Central memory CD8-positive, alpha-beta T cell (primary cell): ENCODE data around the gene CNKSR1.
A peak's percentile ranks its signal among the peaks of the same experiment; 100 is the strongest.

Source experiments
- ATAC-seq: fragments of 150-1000 bp; cut with Tn5 transposase; replicated peaks from 2 replicates; pipeline ENCODE4 v1.10.0; 2022; ENCODE audit warnings: mild to moderate bottlenecking, moderate FRiP score, moderate number of reproducible peaks; ENCODE audit not compliant: poor library complexity, severe bottlenecking; ENCODE audit errors: extremely low read depth
- DNase-seq, 2 donors: peaks; one replicate each; pipeline ENCODE4 v3.0.0; 2021; ENCODE audit warnings: low spot score in 2 of 2
- H3K27ac Mint-ChIP-seq: one replicate; pipeline ENCODE4 v1.8.0; 2022; ENCODE audit warnings: low read depth, mild to moderate bottlenecking, moderate library complexity, mixed read lengths
- H3K27me3 Mint-ChIP-seq: one replicate; pipeline ENCODE4 v1.8.0; 2022; ENCODE audit warnings: mixed read lengths
- H3K36me3 Mint-ChIP-seq: one replicate; pipeline ENCODE4 v1.8.0; 2022; ENCODE audit warnings: mild to moderate bottlenecking, moderate library complexity, mixed read lengths; ENCODE audit not compliant: insufficient read depth
- H3K4me1 Mint-ChIP-seq: one replicate; pipeline ENCODE4 v1.8.0; 2022; ENCODE audit warnings: mixed read lengths
- H3K4me3 Mint-ChIP-seq: one replicate; pipeline ENCODE4 v1.8.0; 2022; ENCODE audit warnings: mild to moderate bottlenecking, moderate library complexity, mixed read lengths
- H3K9me3 Mint-ChIP-seq: one replicate; pipeline ENCODE4 v1.8.0; 2022; ENCODE audit warnings: mixed read lengths

Gene CNKSR1

DNA sequence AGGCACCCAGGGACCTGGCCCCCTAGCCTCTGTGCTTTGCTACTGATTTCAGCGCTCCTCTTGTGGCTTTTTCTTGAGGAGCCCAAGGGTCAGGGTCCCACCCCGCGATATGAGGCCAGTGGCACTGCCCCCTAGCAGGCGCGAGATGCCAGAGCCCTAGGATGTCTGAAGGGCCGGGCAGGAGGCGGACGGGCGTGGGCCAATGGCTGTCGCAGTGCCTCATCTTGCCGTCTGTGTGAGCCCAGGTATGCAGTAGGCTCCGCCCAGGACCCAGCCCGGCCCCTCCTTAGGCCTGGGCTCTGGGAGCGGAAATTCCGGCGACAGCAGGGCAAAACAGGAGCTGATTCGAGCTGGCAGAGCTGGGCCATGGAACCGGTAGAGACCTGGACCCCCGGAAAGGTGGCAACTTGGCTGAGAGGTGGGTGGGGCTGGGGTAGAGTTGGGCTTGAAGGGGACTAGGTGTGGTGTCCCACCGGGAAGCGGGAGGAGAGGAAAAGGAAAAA is at the start of gene CNKSR1:
Gene CNKSR1 (plus strand): TSS at position 310 of the 503 bp plus-strand sequence. CDS start 57 bp downstream, at position 367.
- ATAC-seq (no peak), DNase-seq (no peak)
- no peaks in the 10 kb centered on the region for H3K4me1 Mint-ChIP-seq
- H3K9me3 Mint-ChIP-seq, result no peaks in the 10 kb centered on the region
- no peak within 1 kb of the TSS for H3K27ac Mint-ChIP-seq
- H3K27me3 Mint-ChIP-seq, result no peaks in the 10 kb centered on the region
- H3K36me3 Mint-ChIP-seq, result no peaks in the 10 kb centered on the region
- no peak within 1 kb of the TSS for H3K4me3 Mint-ChIP-seq

DNA sequence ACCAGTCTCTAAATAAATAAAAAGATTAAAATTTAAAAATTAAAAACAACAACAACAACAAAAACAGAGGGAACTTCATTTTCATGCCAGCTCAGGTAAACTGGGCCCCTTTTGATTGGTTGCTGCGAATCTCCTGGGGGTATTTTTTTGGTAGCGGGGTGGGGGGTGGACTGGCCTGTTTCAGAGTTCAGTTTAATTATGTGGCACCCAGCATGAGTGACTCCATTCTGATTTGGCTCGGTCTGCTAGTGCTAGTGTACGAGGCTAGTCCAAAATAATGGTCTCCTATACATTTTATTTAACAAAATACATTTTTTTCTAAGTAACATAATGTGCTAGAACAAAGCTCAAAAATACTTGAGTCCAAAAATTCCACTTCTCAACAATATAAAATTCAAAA is 47.5 kb upstream of the CNKSR1 start:
- ATAC-seq, result no peak
- Mint-ChIP-seq H3K27me3 (peaks cover 20% of the 10 kb centered on the region), H3K27ac (no peak overlapping the region), H3K4me1 (peaks cover 16% of the 10 kb centered on the region), H3K36me3 (peaks cover 6% of the 10 kb centered on the region), H3K4me3 (no peak overlapping the region), H3K9me3 (no peaks in the 10 kb centered on the region)
- DNase-seq, result no peak

DNA sequence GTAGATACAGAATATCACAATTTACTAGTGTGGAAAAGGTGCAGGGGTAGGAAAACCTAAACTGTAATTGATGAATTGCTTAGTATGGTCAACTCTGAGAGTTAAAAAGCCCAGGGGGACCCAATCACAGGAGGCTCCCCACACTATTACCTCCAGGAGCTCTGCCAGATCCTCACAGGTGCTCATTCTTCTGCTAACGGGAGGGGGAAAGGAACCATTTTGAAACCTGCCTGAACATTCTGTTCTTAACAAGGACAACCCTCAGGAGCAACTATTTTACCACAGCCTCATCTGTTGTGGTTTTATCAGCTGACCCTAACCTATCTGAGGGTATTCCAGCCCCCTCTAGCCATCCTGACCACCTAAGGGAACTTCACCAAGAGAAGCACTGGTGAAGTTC is 46.6 kb upstream of the CNKSR1 start:
- DNase-seq (no peak), ATAC-seq (no peak)
- Mint-ChIP-seq H3K9me3 (no peaks in the 10 kb centered on the region), H3K36me3 (peaks cover 6% of the 10 kb centered on the region), H3K27ac (no peak overlapping the region), H3K4me1 (peaks cover 16% of the 10 kb centered on the region), H3K27me3 (peaks cover 20% of the 10 kb centered on the region), H3K4me3 (no peak overlapping the region)

GRCh38 chr1:26132128-26132833 is 45.0 kb upstream of the CNKSR1 start:
- no peaks in the 10 kb centered on the region for H3K9me3 Mint-ChIP-seq
- H3K27ac Mint-ChIP-seq, result no peak overlapping the region
- H3K27me3 Mint-ChIP-seq, result peaks cover 20% of the 10 kb centered on the region
- DNase-seq (no peak), ATAC-seq (no peak)
- H3K36me3 Mint-ChIP-seq, result peaks cover 2% of the 10 kb centered on the region
- no peak overlapping the region for H3K4me3 Mint-ChIP-seq
- H3K4me1 Mint-ChIP-seq, result peaks cover 8% of the 10 kb centered on the region

- H3K27ac Mint-ChIP-seq, result no peak overlapping the region
Measured at GRCh38 chr1:26132834-26133167, 44.5 kb upstream of the CNKSR1 start.

DNA sequence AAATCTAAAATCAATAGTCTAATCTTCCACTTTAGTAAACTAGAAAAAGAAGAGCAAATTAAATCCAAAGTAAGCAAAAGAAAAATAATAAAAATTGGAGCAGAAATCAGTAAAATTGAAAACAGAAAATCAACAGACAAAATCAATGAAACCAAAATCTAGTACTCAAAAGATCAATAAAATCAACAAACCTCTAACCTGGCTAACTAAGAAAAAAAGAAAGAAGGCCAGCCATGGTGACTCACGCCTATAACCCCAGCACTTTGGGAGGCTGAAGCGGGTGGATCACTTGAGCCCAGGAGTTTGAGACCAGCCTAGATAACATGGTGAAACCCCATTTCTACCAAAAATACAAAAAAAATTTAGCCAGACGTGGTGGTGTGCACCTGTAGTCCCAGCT is 42.8 kb upstream of the CNKSR1 start:
- DNase-seq, result no peak
- no peak for ATAC-seq
- no peaks in the 10 kb centered on the region for H3K9me3 Mint-ChIP-seq
- peaks cover 6% of the 10 kb centered on the region for H3K4me1 Mint-ChIP-seq
- H3K27me3 Mint-ChIP-seq, result peaks cover 11% of the 10 kb centered on the region
- no peak overlapping the region for H3K27ac Mint-ChIP-seq
- H3K36me3 Mint-ChIP-seq, result no peaks in the 10 kb centered on the region
- H3K4me3 Mint-ChIP-seq, result no peak overlapping the region

More at GRCh38 chr1:26132834-26133167, 44.5 kb upstream of the CNKSR1 start:
- peaks cover 2% of the 10 kb centered on the region for H3K36me3 Mint-ChIP-seq
- no peak overlapping the region for H3K4me3 Mint-ChIP-seq
- H3K9me3 Mint-ChIP-seq, result no peaks in the 10 kb centered on the region
- H3K4me1 Mint-ChIP-seq, result peaks cover 3% of the 10 kb centered on the region
- H3K27me3 Mint-ChIP-seq, result peaks cover 15% of the 10 kb centered on the region
- ATAC-seq (no peak), DNase-seq (no peak)

GRCh38 chr1:26138974-26139558 is 38.2 kb upstream of the CNKSR1 start:
- Mint-ChIP-seq H3K4me3 (no peak overlapping the region), H3K27ac (no peak overlapping the region), H3K36me3 (peaks cover 1% of the 10 kb centered on the region), H3K4me1 (peaks cover 6% of the 10 kb centered on the region), H3K27me3 (peaks cover 7% of the 10 kb centered on the region), H3K9me3 (no peaks in the 10 kb centered on the region)
- DNase-seq, result no peak
- ATAC-seq, result no peak

GRCh38 chr1:26142159-26142558 is 35.1 kb upstream of the CNKSR1 start:
- no peak overlapping the region for H3K27ac Mint-ChIP-seq
- DNase-seq, result no peak

GRCh38 chr1:26145041-26145959 is 32.0 kb upstream of the CNKSR1 start:
- H3K9me3 Mint-ChIP-seq, result no peaks in the 10 kb centered on the region

More at GRCh38 chr1:26142159-26142558, 35.1 kb upstream of the CNKSR1 start:
- H3K9me3 Mint-ChIP-seq, result no peaks in the 10 kb centered on the region
- ATAC-seq, result no peak
- H3K4me1 Mint-ChIP-seq, result peaks cover 11% of the 10 kb centered on the region
- H3K36me3 Mint-ChIP-seq, result peaks cover 1% of the 10 kb centered on the region
- H3K27me3 Mint-ChIP-seq, result peaks cover 23% of the 10 kb centered on the region
- no peak overlapping the region for H3K4me3 Mint-ChIP-seq

GRCh38 chr1:26145960-26146294 is 31.4 kb upstream of the CNKSR1 start:
- ATAC-seq, result no peak
- Mint-ChIP-seq H3K4me1 (peaks cover 5% of the 10 kb centered on the region), H3K9me3 (no peaks in the 10 kb centered on the region), H3K36me3 (peaks cover 1% of the 10 kb centered on the region), H3K27ac (no peak overlapping the region), H3K27me3 (peaks cover 49% of the 10 kb centered on the region), H3K4me3 (no peak overlapping the region)
- no peak for DNase-seq

More at GRCh38 chr1:26145041-26145959, 32.0 kb upstream of the CNKSR1 start:
- Mint-ChIP-seq H3K36me3 (peaks cover 1% of the 10 kb centered on the region), H3K4me1 (peaks cover 5% of the 10 kb centered on the region), H3K27ac (no peak overlapping the region), H3K4me3 (no peak overlapping the region), H3K27me3 (peaks cover 47% of the 10 kb centered on the region)
- ATAC-seq, result peak; percentile 73
- DNase-seq, result peak; percentile 56 to 58

DNA sequence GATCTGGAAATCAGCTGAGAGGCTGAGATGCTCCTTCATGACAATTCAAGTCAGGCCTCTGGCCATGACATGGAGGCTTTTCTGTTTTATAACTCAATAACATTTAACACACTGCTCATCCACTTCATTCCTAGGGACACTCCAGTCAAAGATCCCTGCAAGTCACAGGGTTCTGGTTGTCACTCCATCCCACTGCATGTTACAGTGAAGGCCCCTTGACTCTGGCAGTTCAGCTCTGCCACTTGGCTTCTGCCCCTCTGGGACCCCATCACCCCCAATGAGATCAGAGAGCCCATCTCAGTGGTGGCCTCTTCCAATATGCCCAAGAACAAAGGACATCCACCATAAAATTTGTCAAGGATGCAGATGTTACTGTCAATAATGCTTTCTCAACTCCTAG is 28.4 kb upstream of the CNKSR1 start:
- ATAC-seq (no peak), DNase-seq (no peak)
- Mint-ChIP-seq H3K4me1 (peaks cover 5% of the 10 kb centered on the region), H3K9me3 (no peaks in the 10 kb centered on the region), H3K36me3 (no peaks in the 10 kb centered on the region), H3K4me3 (no peak overlapping the region), H3K27ac (no peak overlapping the region), H3K27me3 (peaks cover 50% of the 10 kb centered on the region)

DNA sequence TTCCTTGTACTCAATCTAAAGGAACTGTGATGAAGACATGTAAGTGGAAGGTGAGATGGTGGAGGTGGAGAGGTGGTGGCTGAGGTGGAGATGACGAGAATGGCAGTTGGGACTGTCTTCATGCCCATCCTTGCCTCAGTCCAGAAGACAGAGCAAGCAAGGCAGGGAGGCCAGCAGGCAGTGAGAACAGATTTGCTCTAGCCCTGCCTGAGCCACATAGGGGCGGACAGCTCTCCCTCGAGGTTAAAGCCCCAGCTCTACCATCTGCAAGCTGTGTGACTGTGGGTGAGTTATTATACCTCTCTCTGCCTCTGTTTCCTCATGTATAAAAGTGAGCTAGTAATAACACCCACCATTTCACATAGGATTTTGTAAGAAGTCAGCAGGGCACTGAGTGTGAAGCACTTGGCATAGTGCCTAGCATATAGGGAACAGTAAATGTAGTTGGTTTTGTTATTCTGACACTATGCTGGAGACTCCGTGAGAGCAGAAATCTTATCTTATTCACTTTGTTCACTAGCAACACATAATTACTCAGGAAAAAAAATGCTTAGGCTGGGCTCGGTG is 23.2 kb upstream of the CNKSR1 start:
- H3K27ac Mint-ChIP-seq, result no peak overlapping the region
- no peak for ATAC-seq
- peaks cover 57% of the 10 kb centered on the region for H3K27me3 Mint-ChIP-seq
- H3K36me3 Mint-ChIP-seq, result no peaks in the 10 kb centered on the region
- H3K4me3 Mint-ChIP-seq, result no peak overlapping the region
- no peaks in the 10 kb centered on the region for H3K4me1 Mint-ChIP-seq
- no peaks in the 10 kb centered on the region for H3K9me3 Mint-ChIP-seq
- no peak for DNase-seq
